ENCODE measurements around the gene FAM107B. TPM values are rescaled to one million over a fixed set of nuclear protein-coding genes. Genes with fewer than 3 reads are reported as not detected.
A peak's percentile ranks its signal among the peaks of the same experiment; 100 is the strongest.

Gene FAM107B
- total and polyA plus RNA-seq, 4 donors: 38.4 to 85.4 (median 68.9) TPM

DNA sequence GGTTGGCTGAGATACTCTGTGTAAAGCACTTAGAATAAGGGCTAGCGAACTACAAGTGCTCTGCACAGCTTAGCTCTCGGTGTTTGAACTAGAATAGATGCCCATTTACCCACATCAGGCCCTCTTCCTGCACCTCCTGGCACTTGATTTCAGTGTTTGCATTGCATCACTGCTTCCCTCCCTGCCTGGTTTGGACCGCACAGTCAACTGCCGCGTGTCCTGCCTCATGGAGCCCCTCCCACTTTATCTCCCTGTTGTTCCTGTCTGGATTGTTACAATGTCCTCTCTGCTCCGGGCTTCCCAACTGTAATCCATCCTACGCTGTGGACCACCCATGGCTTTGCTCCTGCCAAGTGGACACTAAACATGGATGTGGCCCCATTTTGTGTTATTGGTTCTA lies 2.3 kb downstream of the FAM107B start:
- H3K27ac ChIP-seq (ENCODE audit: low read depth in 1 of 2, low read length in 1 of 2): no peak overlapping the region
- no peaks in the 10 kb centered on the region for H3K27me3 ChIP-seq (ENCODE audit: control insufficient read depth in 3 of 3, insufficient read depth in 3 of 3, low read length in 2 of 3)
- H3K9me3 ChIP-seq (ENCODE audit: control insufficient read depth in 4 of 4, insufficient read depth in 3 of 4, low read length in 3 of 4): no peaks in the 10 kb centered on the region
- ATAC-seq (ENCODE audit: insufficient read depth, low FRiP score) (no peak), DNase-seq (peak in 1 of 3 donors; percentile 37)
- no peak overlapping the region for H3K9ac ChIP-seq (ENCODE audit: insufficient read depth in 1 of 2, low read length in 2 of 2)
- WGBS, 2 donors: 39 to 54% methylated on average over 7 of the region's 7 CpGs
- no peaks in the 10 kb centered on the region for H3K36me3 ChIP-seq (ENCODE audit: control insufficient read depth in 4 of 4, insufficient read depth in 4 of 4, low read length in 4 of 4)
- TF ChIP-seq CTCF (IDR thresholded peaks at IDR 0.05; ENCODE audit: control extremely low read depth, extremely low read depth): no peak
- no peak overlapping the region for H3K4me3 ChIP-seq
- no peaks in the 10 kb centered on the region for H3K4me1 ChIP-seq (ENCODE audit: control insufficient read depth in 5 of 5, insufficient read depth in 5 of 5, low read length in 5 of 5)

DNA sequence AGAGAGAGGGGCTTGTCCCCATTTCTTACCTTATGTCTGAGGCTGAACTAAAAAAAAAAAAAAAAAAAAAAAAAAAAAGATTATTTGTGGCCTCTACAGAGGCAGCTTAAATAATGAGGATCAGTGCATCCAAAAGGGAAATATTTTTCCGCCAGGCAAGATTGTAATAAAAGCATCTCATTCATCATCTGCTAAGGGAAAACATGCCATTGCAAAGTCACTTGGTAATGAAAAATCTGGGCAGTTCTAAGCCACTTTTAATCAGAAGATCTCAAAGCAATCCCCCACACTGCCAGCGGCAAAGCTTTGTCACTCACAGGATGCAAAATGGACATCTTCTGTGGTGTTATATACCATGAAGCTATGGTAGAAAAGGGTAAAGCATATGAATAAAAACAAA lies 3.8 kb downstream of the FAM107B start:
- TF ChIP-seq CTCF (IDR thresholded peaks at IDR 0.05; ENCODE audit: control extremely low read depth, extremely low read depth): no peak
- WGBS, 2 donors: 89 to 96% methylated on average over 2 of the region's 2 CpGs

GRCh38 chr10:14761372-14761771 lies 13.3 kb downstream of the FAM107B start:
- Histone ChIP-seq H3K9ac (ENCODE audit: insufficient read depth in 1 of 2, low read length in 2 of 2) (no peak overlapping the region), H3K36me3 (ENCODE audit: control insufficient read depth in 4 of 4, insufficient read depth in 4 of 4, low read length in 4 of 4) (no peaks in the 10 kb centered on the region), H3K9me3 (ENCODE audit: control insufficient read depth in 4 of 4, insufficient read depth in 3 of 4, low read length in 3 of 4) (no peaks in the 10 kb centered on the region), H3K4me3 (no peak overlapping the region), H3K27ac (ENCODE audit: low read depth in 1 of 2, low read length in 1 of 2) (no peak overlapping the region), H3K4me1 (ENCODE audit: control insufficient read depth in 5 of 5, insufficient read depth in 5 of 5, low read length in 5 of 5) (peaks cover 0 to 19% (median 3%) of the 10 kb centered on the region in 5 donors), H3K27me3 (ENCODE audit: control insufficient read depth in 3 of 3, insufficient read depth in 3 of 3, low read length in 2 of 3) (no peaks in the 10 kb centered on the region)
- DNase-seq (no peak), ATAC-seq (ENCODE audit: insufficient read depth, low FRiP score) (no peak)
- no peak for TF ChIP-seq CTCF (IDR thresholded peaks at IDR 0.05; ENCODE audit: control extremely low read depth, extremely low read depth)
- WGBS, 2 donors: 60 to 78% methylated on average over 5 of the region's 5 CpGs

More for the DNA sequence above, 3.8 kb downstream of the FAM107B start:
- H3K4me3 ChIP-seq: no peak overlapping the region
- no peaks in the 10 kb centered on the region for H3K27me3 ChIP-seq (ENCODE audit: control insufficient read depth in 3 of 3, insufficient read depth in 3 of 3, low read length in 2 of 3)
- peak in 1 of 3 donors; percentile 13 for DNase-seq
- H3K4me1 ChIP-seq (ENCODE audit: control insufficient read depth in 5 of 5, insufficient read depth in 5 of 5, low read length in 5 of 5): no peaks in the 10 kb centered on the region
- no peaks in the 10 kb centered on the region for H3K36me3 ChIP-seq (ENCODE audit: control insufficient read depth in 4 of 4, insufficient read depth in 4 of 4, low read length in 4 of 4)
- no peak overlapping the region for H3K9ac ChIP-seq (ENCODE audit: insufficient read depth in 1 of 2, low read length in 2 of 2)
- H3K27ac ChIP-seq (ENCODE audit: low read depth in 1 of 2, low read length in 1 of 2): no peak overlapping the region
- ATAC-seq (ENCODE audit: insufficient read depth, low FRiP score): no peak
- no peaks in the 10 kb centered on the region for H3K9me3 ChIP-seq (ENCODE audit: control insufficient read depth in 4 of 4, insufficient read depth in 3 of 4, low read length in 3 of 4)

DNA sequence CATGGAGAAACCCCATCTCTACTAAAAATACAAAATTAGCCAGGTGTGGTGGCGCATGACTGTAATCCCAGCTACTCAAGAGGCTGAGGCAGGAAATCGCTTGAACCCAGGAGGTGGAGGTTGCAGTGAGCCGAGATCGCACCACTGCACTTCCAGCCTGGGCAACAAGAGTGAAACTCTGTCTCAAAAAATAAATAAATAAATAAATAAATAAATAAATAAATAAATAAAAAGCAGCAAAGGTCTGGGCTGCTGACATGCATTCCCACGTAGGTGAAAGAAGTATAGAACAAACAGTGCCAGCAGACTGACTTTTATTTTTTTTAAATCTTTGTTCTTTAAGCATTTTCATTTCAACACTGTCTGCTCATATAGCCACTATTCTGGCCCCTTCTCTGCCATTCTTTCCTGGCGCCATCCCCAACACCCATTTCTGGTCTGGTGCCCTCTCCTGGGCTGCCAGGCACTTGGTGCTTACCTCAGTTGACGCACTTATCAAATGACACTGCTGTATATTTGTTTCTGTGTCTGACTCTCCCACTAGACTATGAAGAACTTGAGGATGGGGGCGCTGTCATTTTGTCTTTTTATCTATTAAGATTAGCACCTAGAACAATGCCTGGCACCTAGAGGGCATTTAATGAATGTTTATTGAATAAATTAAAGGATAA lies 15.6 kb downstream of the FAM107B start:
- no peak overlapping the region for H3K4me3 ChIP-seq
- no peak overlapping the region for H3K27ac ChIP-seq (ENCODE audit: low read depth in 1 of 2, low read length in 1 of 2)
- DNase-seq (no peak), ATAC-seq (ENCODE audit: insufficient read depth, low FRiP score) (no peak)
- no peaks in the 10 kb centered on the region for H3K9me3 ChIP-seq (ENCODE audit: control insufficient read depth in 4 of 4, insufficient read depth in 3 of 4, low read length in 3 of 4)
- no peak overlapping the region for H3K9ac ChIP-seq (ENCODE audit: insufficient read depth in 1 of 2, low read length in 2 of 2)
- H3K4me1 ChIP-seq (ENCODE audit: control insufficient read depth in 5 of 5, insufficient read depth in 5 of 5, low read length in 5 of 5): peaks cover 0 to 22% (median 3%) of the 10 kb centered on the region in 5 donors
- TF ChIP-seq CTCF (IDR thresholded peaks at IDR 0.05; ENCODE audit: control extremely low read depth, extremely low read depth): no peak
- no peaks in the 10 kb centered on the region for H3K36me3 ChIP-seq (ENCODE audit: control insufficient read depth in 4 of 4, insufficient read depth in 4 of 4, low read length in 4 of 4)
- no peaks in the 10 kb centered on the region for H3K27me3 ChIP-seq (ENCODE audit: control insufficient read depth in 3 of 3, insufficient read depth in 3 of 3, low read length in 2 of 3)
- WGBS, 2 donors: 92 to 96% methylated on average over 8 of the region's 8 CpGs

Data from lung (tissue), 12 donors.